GM12878 (cell line): Measurements from ENCODE around the gene GYS2. TPM values are rescaled to one million over a fixed set of nuclear protein-coding genes. Genes with fewer than 3 reads are reported as not detected.

Source experiments
- ATAC-seq: fragments of 200-7000 bp; cut with Tn5 transposase; 3 replicates; pipeline ENCODE4 v1.9.1; 2020; ENCODE audit warnings: mild to moderate bottlenecking, moderate library complexity
- BruUV-seq: library from RNA; stranded (reverse); fragments of 400-500 nt; replicated peaks from 2 replicates; lab custom pipeline; 2021; lab: Mats Ljungman, UMichigan
- CTCF ChIA-PET: fragments of 300-600 bp; sonication (Branson Sonifier 250); formaldehyde crosslinking; extraction: SDS; loops from one replicate; lab custom pipeline; 2021; ENCODE audit warnings: inconsistent platforms; lab: Yijun Ruan, JAX
- POLR2A ChIA-PET: fragments of 350-600 bp; formaldehyde crosslinking; extraction: SDS; loops from one replicate; lab custom pipeline; 2021; ENCODE audit warnings: inconsistent platforms; lab: Charles Lee
- RAD21 ChIA-PET: fragments of 300-600 bp; sonication (Branson Sonifier 250); formaldehyde crosslinking; loops from one replicate; lab custom pipeline; 2023; ENCODE audit warnings: antibody characterized with exemption; ENCODE audit not compliant: unreplicated experiment; lab: Charles Lee
- SMC1A ChIA-PET: fragments of 300-600 bp; sonication (Branson Sonifier 250); formaldehyde crosslinking; loops from one replicate; lab custom pipeline; 2023; ENCODE audit not compliant: unreplicated experiment, uncharacterized antibody; lab: Charles Lee
- DNase-seq: peaks from one replicate; pipeline ENCODE4 v3.0.0-alpha.2; 2011; ENCODE audit warnings: low read depth, low spot score
- FAIRE-seq: peaks from 3 replicates; lab custom pipeline; 2011; peaks lifted over from hg19 to GRCh38; lab: Jason Lieb, UNC
- H2AFZ ChIP-seq: 2 replicates; pipeline ENCODE4 v1.6.0; 2011; ENCODE audit warnings: low read depth, low read length, control low read depth; ENCODE audit not compliant: control insufficient read depth
- H3K27ac ChIP-seq: 2 replicates; pipeline ENCODE4 v1.5.1; 2011; ENCODE audit warnings: control low read depth; ENCODE audit not compliant: control insufficient read depth, insufficient read depth
- H3K27me3 ChIP-seq, 2 experiments: replicated peaks in 1 of 2; 2 replicates each; pipeline versions ENCODE4 v1.6.0 to v1.6.1; 2011; ENCODE audit warnings: low read length in 1 of 2; ENCODE audit not compliant: control insufficient read depth in 2 of 2, insufficient read depth in 2 of 2
- H3K36me3 ChIP-seq, 2 experiments: 2 replicates each; pipeline ENCODE4 v1.5.1; 2011; ENCODE audit warnings: low read length in 1 of 2; ENCODE audit not compliant: control insufficient read depth in 2 of 2, insufficient read depth in 2 of 2
- H3K4me1 ChIP-seq: 2 replicates; pipeline ENCODE4 v1.6.1; 2011; ENCODE audit warnings: mild to moderate bottlenecking, low read length, moderate library complexity, mixed read lengths; ENCODE audit not compliant: control insufficient read depth, insufficient read depth
- H3K4me2 ChIP-seq: 2 replicates; pipeline ENCODE4 v1.6.0; 2011; ENCODE audit warnings: control low read depth; ENCODE audit not compliant: control insufficient read depth, insufficient read depth
- H3K4me3 ChIP-seq: fragments of 200-600 bp; sonication (generic); 2 replicates; pipeline ENCODE4 v1.5.1; 2016
- H3K79me2 ChIP-seq: 2 replicates; pipeline ENCODE4 v1.6.0; 2011; ENCODE audit warnings: low read length; ENCODE audit not compliant: control insufficient read depth, insufficient read depth
- H3K9ac ChIP-seq: 2 replicates; pipeline ENCODE4 v1.8.0; 2011; ENCODE audit warnings: low read length, control low read depth, mixed read lengths; ENCODE audit not compliant: control insufficient read depth, insufficient read depth
- H3K9me3 ChIP-seq: replicated peaks from 3 replicates; pipeline ENCODE4 v1.5.1; 2011; ENCODE audit warnings: mild to moderate bottlenecking, low read length; ENCODE audit not compliant: control insufficient read depth, insufficient read depth
- H4K20me1 ChIP-seq: 2 replicates; pipeline ENCODE4 v1.6.0; 2011; ENCODE audit not compliant: control insufficient read depth, insufficient read depth
- BACH1 ChIP-seq: fragments of 450-650 bp; IDR thresholded peaks from 2 replicates; pipeline ENCODE4 v1.6.1; 2017; ENCODE audit warnings: mild to moderate bottlenecking, borderline replicate concordance
- CBX5 ChIP-seq: sonication (generic); IDR thresholded peaks from 2 replicates; pipeline ENCODE4 v1.6.1; 2016; ENCODE audit warnings: low read depth, moderate library complexity, mild to moderate bottlenecking, inconsistent platforms
- CHD2 ChIP-seq: IDR thresholded peaks from 2 replicates; pipeline ENCODE4 v1.6.1; 2011; ENCODE audit warnings: low read depth, low read length, improper control_type of control experiment, borderline replicate concordance
- CREB1 ChIP-seq: IDR thresholded peaks from 2 replicates; pipeline ENCODE4 v1.6.1; 2012; ENCODE audit warnings: low read depth, mild to moderate bottlenecking, inconsistent platforms
- E2F4 ChIP-seq: IDR thresholded peaks from 2 replicates; pipeline ENCODE4 v1.6.1; 2012; ENCODE audit warnings: low read depth, low read length, improper control_type of control experiment
- EP300 ChIP-seq, 2 experiments: fragments of 150-350 bp in 1 of 2; IDR thresholded peaks; 2 replicates each; pipeline ENCODE4 v1.6.1; 2011 to 2012; ENCODE audit warnings: low read depth in 2 of 2, low read length in 2 of 2, borderline replicate concordance in 1 of 2, improper control_type of control experiment in 1 of 2, inconsistent platforms in 1 of 2; ENCODE audit not compliant: control insufficient read depth in 1 of 2
- ETV6 ChIP-seq, 2 experiments: fragments of 450-650 bp in 1 of 2; IDR thresholded peaks in 1 of 2; conservative IDR thresholded peaks in 1 of 2; 2 replicates each; pipeline ENCODE4 v1.6.1; 2014; ENCODE audit warnings: antibody characterized with exemption in 1 of 2, borderline replicate concordance in 1 of 2, low read depth in 1 of 2, mild to moderate bottlenecking in 1 of 2, moderate library complexity in 1 of 2
- FOXK2 ChIP-seq: fragments of 450-650 bp; IDR thresholded peaks from 2 replicates; pipeline ENCODE4 v1.6.1; 2017; ENCODE audit warnings: mild to moderate bottlenecking, moderate library complexity
- IKZF2 ChIP-seq, 2 experiments: fragments of 450-650 bp; IDR thresholded peaks; 2 replicates each; pipeline ENCODE4 v1.6.1; 2017; ENCODE audit warnings: mild to moderate bottlenecking in 2 of 2, moderate library complexity in 2 of 2
- KAT2A ChIP-seq: conservative IDR thresholded peaks from 2 replicates; pipeline ENCODE4 v1.6.1; 2011; ENCODE audit warnings: low read depth, low read length; ENCODE audit not compliant: control insufficient read depth
- SRF ChIP-seq, 2 experiments: IDR thresholded peaks; 2 replicates each; pipeline ENCODE4 v1.6.1; 2011; ENCODE audit warnings: low read depth in 2 of 2, low read length in 2 of 2, mild to moderate bottlenecking in 1 of 2, moderate library complexity in 1 of 2
- TCF3 ChIP-seq: IDR thresholded peaks from 2 replicates; pipeline ENCODE4 v1.6.1; 2012; ENCODE audit warnings: low read depth, mild to moderate bottlenecking, low read length, borderline replicate concordance; ENCODE audit not compliant: insufficient read depth
- WGBS: methylation state at CpG from one replicate; pipeline ENCODE4 v1.1.6; 2016; ENCODE audit warnings: low lambda C conversion rate; ENCODE audit not compliant: insufficient replicate concordance, insufficient coverage; ENCODE audit errors: missing lambda C conversion rate; 5-methylcytosine and 5-hydroxymethylcytosine counted together
- in situ Hi-C: fragments of 300-500 bp; cut with MboI; formaldehyde crosslinking; loops from 9 replicates; pipeline ENCODE4 v1.14.3; 2018; ENCODE audit warnings: mixed read lengths
- intact Hi-C: fragments of 100-400 bp; cut with micrococcal nuclease; formaldehyde crosslinking; loops from one replicate; pipeline ENCODE4 v1.14.2; 2022; ENCODE audit not compliant: unreplicated experiment
- polyA plus RNA-seq, 11 experiments: library from polyadenylated mRNA; depleted of rRNA in 4 of 11; unstranded in 6 of 11; stranded (reverse) in 5 of 11; fragments of >200 nt; fragmentation: Nextera tagmentation in 4 of 11; fragmentation: Illumina TruSeq in 1 of 11; extraction: Ambion mirVana in 4 of 11; extraction: Trizol in 1 of 11; gene quantifications; 1 replicate in 1 of 11; 2 replicates in 10 of 11; pipeline versions ENCODE4 v1.2.1 to v1.2.3, GENCODE V29; 2011 to 2016; ENCODE audit warnings: inconsistent platforms in 2 of 11, missing spikeins in 2 of 11, low read depth in 1 of 11
- total RNA-seq, 4 experiments: library from RNA; depleted of rRNA in 3 of 4; stranded (reverse); fragments of >200 nt in 3 of 4; fragmentation: Illumina TruSeq in 1 of 4; extraction: Trizol in 1 of 4; gene quantifications; 2 replicates each; pipeline versions ENCODE4 v1.2.1 to v1.2.3, GENCODE V29; 2013 to 2021
- TF ChIP-seq, protein P1 (sequence below): fragments of 450-650 bp; IDR thresholded peaks from 2 replicates; pipeline ENCODE4 v1.6.1; 2017; ENCODE audit warnings: antibody characterized with exemption, mild to moderate bottlenecking, moderate library complexity

GYS2 gene
- total and polyA plus RNA-seq, 10 of the 15 experiments (the other 5 are each of a cell fraction or from before 2014, with no cell fraction given), result not detected

- TF ChIP-seq E2F4, result no peak
These were observed 81.5 kb downstream of the GYS2 start (continued) for GRCh38 chr12:21523148-21523547.

DNA sequence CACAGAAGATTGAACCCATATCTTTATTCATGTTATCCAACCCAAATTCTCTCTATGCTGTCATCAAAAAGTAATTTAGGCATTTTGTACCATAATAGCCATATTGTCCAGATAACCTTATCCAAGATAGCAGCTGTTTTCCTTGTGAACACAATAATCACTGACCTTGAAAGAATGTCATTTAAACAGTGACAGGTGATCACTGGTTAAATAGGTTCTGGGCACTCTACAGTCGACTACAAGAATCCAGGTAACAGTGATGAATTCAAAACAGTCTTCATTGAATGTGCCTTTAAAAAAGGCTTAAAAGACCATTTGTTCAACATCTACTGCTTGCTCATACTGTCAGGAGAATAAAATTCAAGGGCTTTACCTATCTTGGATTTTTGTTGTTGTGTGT is 83.1 kb downstream of the GYS2 start:
- 34% methylated on average over 1 of the region's 1 CpG for WGBS
- TF ChIP-seq FOXK2 (no peak), CHD2 (no peak), KAT2A (no peak), SRF (IDR thresholded peaks at IDR 0.05; ENCODE audit: low read depth in 2 of 2, low read length in 2 of 2) (no peak), CREB1 (no peak), TCF3 (no peak), EP300 (IDR thresholded peaks at IDR 0.05; ENCODE audit: borderline replicate concordance in 1 of 2, control insufficient read depth in 1 of 2, low read depth in 2 of 2, low read length in 2 of 2) (no peak), BACH1 (no peak), IKZF2 (IDR thresholded peaks at IDR 0.05) (no peak), CBX5 (no peak), ETV6 (conservative IDR thresholded peaks at IDR 0.05 in 1 of 2, IDR thresholded peaks at IDR 0.05 in 1 of 2; ENCODE audit: borderline replicate concordance in 1 of 2, low read depth in 1 of 2) (no peak)
- TF ChIP-seq, protein P1, sequence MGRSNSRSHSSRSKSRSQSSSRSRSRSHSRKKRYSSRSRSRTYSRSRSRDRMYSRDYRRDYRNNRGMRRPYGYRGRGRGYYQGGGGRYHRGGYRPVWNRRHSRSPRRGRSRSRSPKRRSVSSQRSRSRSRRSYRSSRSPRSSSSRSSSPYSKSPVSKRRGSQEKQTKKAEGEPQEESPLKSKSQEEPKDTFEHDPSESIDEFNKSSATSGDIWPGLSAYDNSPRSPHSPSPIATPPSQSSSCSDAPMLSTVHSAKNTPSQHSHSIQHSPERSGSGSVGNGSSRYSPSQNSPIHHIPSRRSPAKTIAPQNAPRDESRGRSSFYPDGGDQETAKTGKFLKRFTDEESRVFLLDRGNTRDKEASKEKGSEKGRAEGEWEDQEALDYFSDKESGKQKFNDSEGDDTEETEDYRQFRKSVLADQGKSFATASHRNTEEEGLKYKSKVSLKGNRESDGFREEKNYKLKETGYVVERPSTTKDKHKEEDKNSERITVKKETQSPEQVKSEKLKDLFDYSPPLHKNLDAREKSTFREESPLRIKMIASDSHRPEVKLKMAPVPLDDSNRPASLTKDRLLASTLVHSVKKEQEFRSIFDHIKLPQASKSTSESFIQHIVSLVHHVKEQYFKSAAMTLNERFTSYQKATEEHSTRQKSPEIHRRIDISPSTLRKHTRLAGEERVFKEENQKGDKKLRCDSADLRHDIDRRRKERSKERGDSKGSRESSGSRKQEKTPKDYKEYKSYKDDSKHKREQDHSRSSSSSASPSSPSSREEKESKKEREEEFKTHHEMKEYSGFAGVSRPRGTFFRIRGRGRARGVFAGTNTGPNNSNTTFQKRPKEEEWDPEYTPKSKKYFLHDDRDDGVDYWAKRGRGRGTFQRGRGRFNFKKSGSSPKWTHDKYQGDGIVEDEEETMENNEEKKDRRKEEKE, result no peak
- in situ Hi-C loops, result no loop called here
- DNase-seq (no peak), ATAC-seq (no peak), FAIRE-seq (no peak)
- Histone ChIP-seq H4K20me1 (no peaks in the 10 kb centered on the region), H3K4me2 (no peak overlapping the region), H3K9ac (no peak overlapping the region), H3K27ac (no peak overlapping the region), H3K27me3 (no peaks in the 10 kb centered on the region), H3K4me1 (no peaks in the 10 kb centered on the region), H3K36me3 (peaks cover 0 to 5% of the 10 kb centered on the region in 2 experiments; a peak in 1 of 4 replicates), H3K4me3 (no peak overlapping the region), H2AFZ (no peak overlapping the region), H3K79me2 (no peaks in the 10 kb centered on the region), H3K9me3 (no peaks in the 10 kb centered on the region)
- ChIA-PET POLR2A (no interaction called here), CTCF (interaction anchor here (1.1 kb wide), 1 partner anchor 204 kb away, joined by 3 read pairs; no protein-coding TSS in a partner anchor), RAD21 (no interaction called here), SMC1A (no interaction called here)
- intact Hi-C loops, result no loop called here
- BruUV-seq, result no TSS peak
